ENCODE results near the gene CPXM1. TPM values are rescaled to one million over a fixed set of nuclear protein-coding genes. Genes with fewer than 3 reads are reported as not detected.

The CPXM1 gene
- polyA plus RNA-seq, 1 experiment = 9.0 TPM

- H3K9me3 ChIP-seq (ENCODE audit: control insufficient read depth, insufficient read depth, low read length) = peaks cover 3% of the 10 kb centered on the region; the same call in 1 of the 2 replicates
- TF ChIP-seq, protein P1, sequence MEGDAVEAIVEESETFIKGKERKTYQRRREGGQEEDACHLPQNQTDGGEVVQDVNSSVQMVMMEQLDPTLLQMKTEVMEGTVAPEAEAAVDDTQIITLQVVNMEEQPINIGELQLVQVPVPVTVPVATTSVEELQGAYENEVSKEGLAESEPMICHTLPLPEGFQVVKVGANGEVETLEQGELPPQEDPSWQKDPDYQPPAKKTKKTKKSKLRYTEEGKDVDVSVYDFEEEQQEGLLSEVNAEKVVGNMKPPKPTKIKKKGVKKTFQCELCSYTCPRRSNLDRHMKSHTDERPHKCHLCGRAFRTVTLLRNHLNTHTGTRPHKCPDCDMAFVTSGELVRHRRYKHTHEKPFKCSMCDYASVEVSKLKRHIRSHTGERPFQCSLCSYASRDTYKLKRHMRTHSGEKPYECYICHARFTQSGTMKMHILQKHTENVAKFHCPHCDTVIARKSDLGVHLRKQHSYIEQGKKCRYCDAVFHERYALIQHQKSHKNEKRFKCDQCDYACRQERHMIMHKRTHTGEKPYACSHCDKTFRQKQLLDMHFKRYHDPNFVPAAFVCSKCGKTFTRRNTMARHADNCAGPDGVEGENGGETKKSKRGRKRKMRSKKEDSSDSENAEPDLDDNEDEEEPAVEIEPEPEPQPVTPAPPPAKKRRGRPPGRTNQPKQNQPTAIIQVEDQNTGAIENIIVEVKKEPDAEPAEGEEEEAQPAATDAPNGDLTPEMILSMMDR (IDR thresholded peaks at IDR 0.05; ENCODE audit: low read depth, low read length) = no peak
- DNase-seq (ENCODE audit: low read depth, low spot score) = no peak
- CTCF ChIA-PET = no interaction called here
- no peak overlapping the region for H3K27ac ChIP-seq (ENCODE audit: low read depth, low read length)
- POLR2A ChIA-PET = interaction anchor here (0.6 kb wide), 1 partner anchor 20 kb away, joined by 4 read pairs; no protein-coding TSS in a partner anchor
- no peaks in the 10 kb centered on the region for H3K27me3 ChIP-seq (ENCODE audit: control insufficient read depth, insufficient read depth, low read length)
- H3K4me3 ChIP-seq (ENCODE audit: low read depth, low read length) = no peak overlapping the region
These were observed 37.9 kb upstream of the CPXM1 start for GRCh38 chr20:2838170-2838797.

- TF ChIP-seq, protein P1 (IDR thresholded peaks at IDR 0.05; ENCODE audit: low read depth, low read length) = no peak
- DNase-seq (ENCODE audit: low read depth, low spot score) = no peak
- ChIA-PET CTCF (no interaction called here), POLR2A (interaction anchor here (0.6 kb wide), 1 partner anchor 19 kb away, joined by 4 read pairs; no protein-coding TSS in a partner anchor)
- H3K27ac ChIP-seq (ENCODE audit: low read depth, low read length) = no peak overlapping the region
- H3K4me3 ChIP-seq (ENCODE audit: low read depth, low read length) = no peak overlapping the region
- H3K27me3 ChIP-seq (ENCODE audit: control insufficient read depth, insufficient read depth, low read length) = no peaks in the 10 kb centered on the region
- peaks cover 3% of the 10 kb centered on the region; the same call in 1 of the 2 replicates for H3K9me3 ChIP-seq (ENCODE audit: control insufficient read depth, insufficient read depth, low read length)
These were observed 37.0 kb upstream of the CPXM1 start for GRCh38 chr20:2837221-2837960.

GRCh38 chr20:2836035-2836434 is 35.6 kb upstream of the CPXM1 start:
- TF ChIP-seq, protein P1 (IDR thresholded peaks at IDR 0.05; ENCODE audit: low read depth, low read length) = no peak
- H3K27ac ChIP-seq (ENCODE audit: low read depth, low read length) = no peak overlapping the region
- DNase-seq (ENCODE audit: low read depth, low spot score) = no peak
- H3K27me3 ChIP-seq (ENCODE audit: control insufficient read depth, insufficient read depth, low read length) = no peaks in the 10 kb centered on the region
- ChIA-PET POLR2A (interaction anchor here (0.7 kb wide), 1 partner anchor 377 kb away, joined by 4 read pairs; no protein-coding TSS in a partner anchor), CTCF (no interaction called here)
- H3K4me3 ChIP-seq (ENCODE audit: low read depth, low read length) = no peak overlapping the region
- peaks cover 3% of the 10 kb centered on the region; the same call in 1 of the 2 replicates for H3K9me3 ChIP-seq (ENCODE audit: control insufficient read depth, insufficient read depth, low read length)

- H3K9me3 ChIP-seq (ENCODE audit: control insufficient read depth, insufficient read depth, low read length) = peaks cover 3% of the 10 kb centered on the region; the same call in 1 of the 2 replicates
- POLR2A ChIA-PET = interaction anchor here (0.7 kb wide), 1 partner anchor 377 kb away, joined by 4 read pairs; no protein-coding TSS in a partner anchor
- CTCF ChIA-PET = interaction anchor here (3.1 kb wide), 1 partner anchor 17 kb away, joined by 10 read pairs; no protein-coding TSS in a partner anchor
- no peak overlapping the region for H3K4me3 ChIP-seq (ENCODE audit: low read depth, low read length)
- no peak for DNase-seq (ENCODE audit: low read depth, low spot score)
- TF ChIP-seq, protein P1 (IDR thresholded peaks at IDR 0.05; ENCODE audit: low read depth, low read length) = no peak
- H3K27me3 ChIP-seq (ENCODE audit: control insufficient read depth, insufficient read depth, low read length) = no peaks in the 10 kb centered on the region
- no peak overlapping the region for H3K27ac ChIP-seq (ENCODE audit: low read depth, low read length)
These were observed 34.9 kb upstream of the CPXM1 start for GRCh38 chr20:2835331-2835796.
